Esophagus muscularis mucosa (tissue), 4 donors: ENCODE data around the gene TBC1D5. TPM values are rescaled to one million over a fixed set of nuclear protein-coding genes. Genes with fewer than 3 reads are reported as not detected.

Experiments used
- DNase-seq: peaks from one replicate; pipeline ENCODE4 v3.0.0-alpha.2; 2017; ENCODE audit errors: extremely low spot score
- H3K27ac ChIP-seq, 4 donors: fragments of 200-600 bp; sonication (generic); replicated peaks in 1 of 4; 1 replicate in 3 of 4; 2 replicates in 1 of 4; pipeline ENCODE4 v1.5.1; 2016 to 2019; ENCODE audit warnings: mild to moderate bottlenecking in 1 of 4
- H3K27me3 ChIP-seq, 4 donors: fragments of 200-600 bp; sonication (generic); one replicate each; pipeline versions ENCODE4 v1.5.1 to v1.6.0; 2016 to 2019
- H3K36me3 ChIP-seq, 4 donors: fragments of 200-600 bp; sonication (generic); one replicate each; pipeline ENCODE4 v1.5.1; 2016 to 2019
- H3K4me1 ChIP-seq, 4 donors: fragments of 200-600 bp; sonication (generic); one replicate each; pipeline ENCODE4 v1.5.1; 2016 to 2019
- H3K4me3 ChIP-seq, 4 donors: fragments of 200-600 bp; sonication (generic); 1 replicate in 2 of 4; 2 replicates in 2 of 4; pipeline ENCODE4 v1.5.1; 2016 to 2019; ENCODE audit warnings: mild to moderate bottlenecking in 4 of 4, moderate library complexity in 1 of 4
- H3K9me3 ChIP-seq, 4 donors: fragments of 200-600 bp; sonication (generic); 1 replicate in 3 of 4; 2 replicates in 1 of 4; pipeline ENCODE4 v1.5.1; 2016 to 2019
- CTCF ChIP-seq, 3 experiments: fragments of 200-600 bp in 2 of 3; fragments of 450-650 bp in 1 of 3; sonication (generic) in 2 of 3; IDR thresholded peaks; one replicate each; pipeline ENCODE4 v1.5.1; 2017 to 2019; ENCODE audit warnings: antibody characterized with exemption in 3 of 3, mild to moderate bottlenecking in 2 of 3, moderate library complexity in 1 of 3
- EP300 ChIP-seq: sonication (generic); formaldehyde crosslinking; IDR thresholded peaks from one replicate; pipeline ENCODE4 v1.6.1; 2017; ENCODE audit warnings: antibody characterized with exemption
- POLR2A ChIP-seq: fragments of 450-650 bp; IDR thresholded peaks from one replicate; pipeline ENCODE4 v1.6.1; 2017; ENCODE audit warnings: antibody characterized with exemption, moderate library complexity, mild to moderate bottlenecking, low read depth
- POLR2AphosphoS5 ChIP-seq, 2 donors: sonication (generic); formaldehyde crosslinking; IDR thresholded peaks; one replicate each; pipeline ENCODE4 v1.6.1; 2017; ENCODE audit warnings: antibody characterized with exemption in 2 of 2
- WGBS: methylation state at CpG from one replicate; pipeline ENCODE4 v1.1.5; 2018; 5-methylcytosine and 5-hydroxymethylcytosine counted together
- intact Hi-C: fragments of 100-400 bp; cut with DNase I; formaldehyde crosslinking; loops from one replicate; pipeline ENCODE4 v1.15.1; 2023
- total RNA-seq, 4 donors: library from RNA; depleted of rRNA; stranded (reverse); fragments of >200 nt; gene quantifications; one replicate each; pipeline versions ENCODE4 v1.1.0 to v1.2.1, GENCODE V29; 2016

TBC1D5 gene
- total RNA-seq, 4 donors from 2014 or later: 54.0 to 83.1 (median 63.6) TPM

GRCh38 chr3:17634964-17635363 lies 107.5 kb downstream of the TBC1D5 start:
- H3K9me3 ChIP-seq: no peaks in the 10 kb centered on the region
- H3K27ac ChIP-seq: no peak overlapping the region
- intact Hi-C loops: loop anchor here (5.0 kb wide), 1 partner anchor 107 kb away; the partner anchor contains the start of gene TBC1D5
- no peak for TF ChIP-seq CTCF (IDR thresholded peaks at IDR 0.05)
- no peak for TF ChIP-seq EP300
- no peak for TF ChIP-seq POLR2A
- TF ChIP-seq POLR2AphosphoS5 (IDR thresholded peaks at IDR 0.05): no peak
- H3K27me3 ChIP-seq: no peaks in the 10 kb centered on the region
- no peak for DNase-seq
- H3K36me3 ChIP-seq: no peaks in the 10 kb centered on the region
- H3K4me1 ChIP-seq: peaks cover 11 to 26% (median 18%) of the 10 kb centered on the region in 4 donors
- no peak overlapping the region for H3K4me3 ChIP-seq

DNA sequence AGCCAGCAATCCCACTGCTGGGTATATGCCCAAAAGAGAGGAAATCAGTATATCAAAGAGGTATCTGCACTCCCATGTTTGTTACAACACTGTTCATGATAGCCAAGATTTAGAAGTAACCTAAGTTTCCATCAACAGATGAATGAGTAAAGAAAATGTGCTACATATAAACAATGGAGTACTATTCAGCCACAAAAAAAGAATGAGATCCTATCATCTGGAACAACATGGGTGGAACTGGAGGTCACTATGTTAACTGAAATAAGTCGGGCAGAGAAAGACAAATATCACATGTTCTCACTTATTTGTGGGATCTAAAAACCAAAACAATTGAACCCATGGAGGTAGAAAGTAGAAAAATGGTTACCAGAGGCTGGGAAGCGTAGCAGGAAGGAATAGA lies 108.2 kb downstream of the TBC1D5 start:
- 98% methylated on average over 2 of the region's 2 CpGs for WGBS
- intact Hi-C loops: no loop called here

DNA sequence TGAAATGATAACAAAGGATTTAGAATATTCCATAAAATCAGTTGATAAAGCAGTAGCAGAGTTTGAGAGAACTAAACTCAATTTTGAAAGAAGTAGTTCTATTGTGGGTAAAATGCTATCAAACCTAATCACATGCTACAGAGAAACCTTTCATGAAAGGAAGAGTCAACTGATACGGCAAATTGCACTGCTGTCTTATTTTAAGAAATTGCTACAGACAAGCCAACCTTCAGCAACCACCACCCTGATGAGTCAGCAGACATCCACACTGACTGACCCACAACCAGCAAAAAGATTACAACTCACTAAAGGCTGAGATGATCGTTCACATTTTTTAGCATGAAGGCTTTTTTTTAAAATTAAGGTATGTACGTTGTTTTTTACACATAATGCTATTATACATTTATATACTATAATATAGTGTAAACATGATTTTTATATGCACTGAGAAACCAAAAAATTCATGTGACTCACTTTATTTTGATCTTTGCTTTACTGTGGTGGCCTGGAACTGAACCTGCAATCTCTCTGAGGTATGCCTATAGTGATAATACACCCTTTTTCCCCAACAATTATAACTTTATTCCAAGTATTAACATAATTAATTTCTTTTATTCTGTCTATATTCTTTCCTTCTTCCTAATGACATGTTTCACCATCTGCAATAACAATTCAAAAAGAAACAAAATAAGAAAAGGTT lies 109.9 kb downstream of the TBC1D5 start:
- Histone ChIP-seq H3K27ac (no peak overlapping the region), H3K36me3 (no peaks in the 10 kb centered on the region), H3K4me1 (peaks cover 9 to 19% (median 11%) of the 10 kb centered on the region in 4 donors), H3K9me3 (no peaks in the 10 kb centered on the region), H3K4me3 (no peak overlapping the region), H3K27me3 (no peaks in the 10 kb centered on the region)
- 43% methylated on average over 3 of the region's 3 CpGs for WGBS
- no peak for DNase-seq
- TF ChIP-seq CTCF (IDR thresholded peaks at IDR 0.05) (no peak), POLR2A (no peak), EP300 (no peak), POLR2AphosphoS5 (IDR thresholded peaks at IDR 0.05) (no peak)
- intact Hi-C loops: no loop called here

More for the DNA sequence above, 108.2 kb downstream of the TBC1D5 start:
- TF ChIP-seq EP300: no peak
- TF ChIP-seq POLR2AphosphoS5 (IDR thresholded peaks at IDR 0.05): no peak
- no peak for TF ChIP-seq CTCF (IDR thresholded peaks at IDR 0.05)
- TF ChIP-seq POLR2A: no peak
- Histone ChIP-seq H3K4me3 (no peak overlapping the region), H3K27me3 (no peaks in the 10 kb centered on the region), H3K9me3 (no peaks in the 10 kb centered on the region), H3K4me1 (peaks cover 11 to 22% (median 15%) of the 10 kb centered on the region in 4 donors), H3K36me3 (no peaks in the 10 kb centered on the region), H3K27ac (no peak overlapping the region)
- DNase-seq: no peak

DNA sequence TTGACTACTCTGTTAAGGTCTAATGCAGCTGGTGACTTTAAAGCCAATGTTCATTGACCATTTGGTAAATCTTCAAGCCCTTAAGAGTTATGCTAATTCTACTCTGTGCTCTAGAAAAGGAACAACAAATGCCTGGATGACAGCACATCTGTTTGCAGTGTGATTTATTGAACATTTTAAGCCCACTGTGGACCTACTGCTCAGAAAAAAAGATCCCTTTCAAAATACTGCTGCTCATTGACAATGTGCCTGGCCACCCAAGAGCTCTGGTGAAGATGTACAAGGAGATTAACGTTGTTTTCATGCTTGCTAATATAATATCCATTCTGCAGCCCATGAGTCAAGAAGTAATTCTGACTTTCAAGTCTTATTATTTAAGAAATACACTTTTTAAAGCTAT lies 110.8 kb downstream of the TBC1D5 start:
- Histone ChIP-seq H3K27me3 (no peaks in the 10 kb centered on the region), H3K9me3 (no peaks in the 10 kb centered on the region), H3K36me3 (no peaks in the 10 kb centered on the region), H3K4me1 (peaks cover 9 to 19% (median 13%) of the 10 kb centered on the region in 4 donors), H3K4me3 (no peak overlapping the region), H3K27ac (no peak overlapping the region)
- WGBS: 88% methylated on average over 1 of the region's 1 CpG
- TF ChIP-seq POLR2AphosphoS5 (IDR thresholded peaks at IDR 0.05): no peak
- DNase-seq: no peak
- intact Hi-C loops: no loop called here

DNA sequence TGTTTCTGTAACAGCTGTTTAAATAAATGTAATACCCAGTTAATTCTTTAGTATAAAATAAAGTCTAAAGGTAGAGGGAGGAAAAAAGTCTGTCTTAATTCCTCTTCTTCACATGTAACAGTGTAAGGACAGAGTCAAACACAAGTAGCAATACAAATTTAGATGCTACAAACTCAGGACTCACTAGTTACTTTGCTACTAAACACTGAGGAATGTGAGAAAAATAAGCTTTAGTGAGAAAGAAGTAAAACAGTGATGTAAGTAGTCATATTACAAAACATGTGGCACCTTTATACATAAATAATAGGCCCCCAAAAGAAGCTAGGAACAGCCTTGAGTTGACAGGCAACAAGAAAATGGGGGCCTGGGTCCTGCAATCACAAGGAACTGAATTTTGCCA lies 113.0 kb downstream of the TBC1D5 start:
- Histone ChIP-seq H3K36me3 (no peaks in the 10 kb centered on the region), H3K4me1 (peaks cover 0 to 9% (median 4%) of the 10 kb centered on the region in 4 donors), H3K27me3 (no peaks in the 10 kb centered on the region), H3K9me3 (no peaks in the 10 kb centered on the region), H3K27ac (no peak overlapping the region), H3K4me3 (no peak overlapping the region)
- no peak for DNase-seq
- TF ChIP-seq POLR2A (no peak), POLR2AphosphoS5 (IDR thresholded peaks at IDR 0.05) (no peak), EP300 (no peak), CTCF (IDR thresholded peaks at IDR 0.05) (no peak)
- intact Hi-C loops: no loop called here
